HepG2 (cell line): ENCODE results near the gene EIF2B1. TPM values are rescaled to one million over a fixed set of nuclear protein-coding genes. Genes with fewer than 3 reads are reported as not detected.

Source experiments
- ETV5 ChIP-seq: IDR thresholded peaks from 2 replicates; pipeline ENCODE4 v1.6.1; 2018; ENCODE audit warnings: missing biosample characterization, missing genetic modification reagents, inconsistent platforms, borderline replicate concordance
- MED1 ChIP-seq: sonication (generic); formaldehyde crosslinking; IDR thresholded peaks from 2 replicates; pipeline ENCODE4 v1.4.0; 2020; ENCODE audit warnings: missing genetic modification reagents
- PTBP1 ChIP-seq: fragments of 200-400 bp; formaldehyde crosslinking; IDR thresholded peaks from 2 replicates; pipeline ENCODE4 v1.6.1; 2018; ENCODE audit warnings: low read length, low read depth; ENCODE audit not compliant: poor library complexity, severe bottlenecking
- ZNF775 ChIP-seq: sonication (generic); formaldehyde crosslinking; IDR thresholded peaks from 2 replicates; pipeline ENCODE4 v1.4.0; 2020; ENCODE audit warnings: missing genetic modification reagents, mild to moderate bottlenecking, moderate library complexity, borderline replicate concordance
- polyA plus RNA-seq, 8 experiments: library from polyadenylated mRNA; depleted of rRNA in 3 of 8; stranded (reverse) in 7 of 8; unstranded in 1 of 8; fragments of >200 nt; fragmentation: Illumina TruSeq in 4 of 8; extraction: Trizol in 4 of 8; gene quantifications; 2 replicates each; pipeline versions ENCODE4 v1.2.1 to v1.2.3, GENCODE V29; 2011 to 2016; ENCODE audit warnings: low read depth in 4 of 8, missing spikeins in 1 of 8, mixed read lengths in 1 of 8; ENCODE audit not compliant: insufficient read depth in 1 of 8
- total RNA-seq, 5 experiments: library from RNA; depleted of rRNA; stranded (reverse); fragments of >200 nt; fragmentation: Illumina TruSeq; extraction: Trizol; gene quantifications; 2 replicates each; pipeline ENCODE4 v1.2.3, GENCODE V29; 2016; ENCODE audit warnings: low read depth in 1 of 5
- TF ChIP-seq, protein P1 (sequence below): sonication (generic); formaldehyde crosslinking; IDR thresholded peaks from 2 replicates; pipeline ENCODE4 v1.5.0; 2020; ENCODE audit warnings: mild to moderate bottlenecking, missing genetic modification reagents
- TF ChIP-seq, protein P2 (sequence below): IDR thresholded peaks from 2 replicates; pipeline ENCODE4 v1.6.1; 2016; ENCODE audit warnings: low read depth
- TF ChIP-seq, protein P3 (sequence below), 2 experiments: sonication (generic) in 1 of 2; formaldehyde crosslinking in 1 of 2; IDR thresholded peaks; 2 replicates each; pipeline versions ENCODE4 v1.6.1 to v1.9.0; 2014 to 2022; ENCODE audit warnings: antibody characterized with exemption in 1 of 2, borderline replicate concordance in 1 of 2, inconsistent platforms in 1 of 2, low read depth in 1 of 2, missing genetic modification reagents in 1 of 2

Gene EIF2B1
- total and polyA plus RNA-seq, 2 of the 13 experiments (the other 11 are each of a cell fraction or from before 2014, with no cell fraction given), result 18.7 to 37.4 TPM

DNA sequence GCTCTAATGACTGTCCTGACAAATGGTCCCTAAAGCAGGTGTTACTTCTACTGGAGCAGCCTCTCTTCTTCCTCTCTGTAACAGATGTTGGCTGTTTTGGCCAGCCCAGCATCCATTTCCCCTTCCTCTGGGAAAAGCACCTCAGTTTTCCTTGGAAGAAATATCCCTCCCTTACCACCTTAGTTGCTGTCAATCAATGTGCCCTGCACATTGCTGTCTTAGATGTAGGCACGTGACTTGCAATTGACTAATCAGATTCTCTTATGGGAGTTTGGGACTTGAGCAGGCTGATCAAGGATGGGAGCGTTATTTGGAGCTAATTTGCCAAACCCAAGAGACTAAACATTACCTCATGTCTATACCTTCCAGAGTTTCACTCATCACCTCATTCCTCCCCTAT lies 61.1 kb downstream of the EIF2B1 start (continued):
- TF ChIP-seq PTBP1 (no peak), ZNF775 (CRISPR knock-in tag) (no peak), MED1 (CRISPR knock-in tag) (no peak), ETV5 (CRISPR knock-in tag) (no peak)
- TF ChIP-seq, protein P1, sequence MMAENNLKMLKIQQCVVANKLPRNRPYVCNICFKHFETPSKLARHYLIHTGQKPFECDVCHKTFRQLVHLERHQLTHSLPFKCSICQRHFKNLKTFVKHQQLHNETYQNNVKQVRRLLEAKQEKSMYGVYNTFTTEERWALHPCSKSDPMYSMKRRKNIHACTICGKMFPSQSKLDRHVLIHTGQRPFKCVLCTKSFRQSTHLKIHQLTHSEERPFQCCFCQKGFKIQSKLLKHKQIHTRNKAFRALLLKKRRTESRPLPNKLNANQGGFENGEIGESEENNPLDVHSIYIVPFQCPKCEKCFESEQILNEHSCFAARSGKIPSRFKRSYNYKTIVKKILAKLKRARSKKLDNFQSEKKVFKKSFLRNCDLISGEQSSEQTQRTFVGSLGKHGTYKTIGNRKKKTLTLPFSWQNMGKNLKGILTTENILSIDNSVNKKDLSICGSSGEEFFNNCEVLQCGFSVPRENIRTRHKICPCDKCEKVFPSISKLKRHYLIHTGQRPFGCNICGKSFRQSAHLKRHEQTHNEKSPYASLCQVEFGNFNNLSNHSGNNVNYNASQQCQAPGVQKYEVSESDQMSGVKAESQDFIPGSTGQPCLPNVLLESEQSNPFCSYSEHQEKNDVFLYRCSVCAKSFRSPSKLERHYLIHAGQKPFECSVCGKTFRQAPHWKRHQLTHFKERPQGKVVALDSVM, result no peak
- TF ChIP-seq, protein P2, sequence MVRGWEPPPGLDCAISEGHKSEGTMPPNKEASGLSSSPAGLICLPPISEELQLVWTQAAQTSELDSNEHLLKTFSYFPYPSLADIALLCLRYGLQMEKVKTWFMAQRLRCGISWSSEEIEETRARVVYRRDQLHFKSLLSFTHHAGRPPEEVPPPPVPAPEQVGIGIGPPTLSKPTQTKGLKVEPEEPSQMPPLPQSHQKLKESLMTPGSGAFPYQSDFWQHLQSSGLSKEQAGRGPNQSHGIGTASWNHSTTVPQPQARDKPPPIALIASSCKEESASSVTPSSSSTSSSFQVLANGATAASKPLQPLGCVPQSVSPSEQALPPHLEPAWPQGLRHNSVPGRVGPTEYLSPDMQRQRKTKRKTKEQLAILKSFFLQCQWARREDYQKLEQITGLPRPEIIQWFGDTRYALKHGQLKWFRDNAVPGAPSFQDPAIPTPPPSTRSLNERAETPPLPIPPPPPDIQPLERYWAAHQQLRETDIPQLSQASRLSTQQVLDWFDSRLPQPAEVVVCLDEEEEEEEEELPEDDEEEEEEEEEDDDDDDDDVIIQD (CRISPR knock-in tag), result no peak
- TF ChIP-seq, protein P3, sequence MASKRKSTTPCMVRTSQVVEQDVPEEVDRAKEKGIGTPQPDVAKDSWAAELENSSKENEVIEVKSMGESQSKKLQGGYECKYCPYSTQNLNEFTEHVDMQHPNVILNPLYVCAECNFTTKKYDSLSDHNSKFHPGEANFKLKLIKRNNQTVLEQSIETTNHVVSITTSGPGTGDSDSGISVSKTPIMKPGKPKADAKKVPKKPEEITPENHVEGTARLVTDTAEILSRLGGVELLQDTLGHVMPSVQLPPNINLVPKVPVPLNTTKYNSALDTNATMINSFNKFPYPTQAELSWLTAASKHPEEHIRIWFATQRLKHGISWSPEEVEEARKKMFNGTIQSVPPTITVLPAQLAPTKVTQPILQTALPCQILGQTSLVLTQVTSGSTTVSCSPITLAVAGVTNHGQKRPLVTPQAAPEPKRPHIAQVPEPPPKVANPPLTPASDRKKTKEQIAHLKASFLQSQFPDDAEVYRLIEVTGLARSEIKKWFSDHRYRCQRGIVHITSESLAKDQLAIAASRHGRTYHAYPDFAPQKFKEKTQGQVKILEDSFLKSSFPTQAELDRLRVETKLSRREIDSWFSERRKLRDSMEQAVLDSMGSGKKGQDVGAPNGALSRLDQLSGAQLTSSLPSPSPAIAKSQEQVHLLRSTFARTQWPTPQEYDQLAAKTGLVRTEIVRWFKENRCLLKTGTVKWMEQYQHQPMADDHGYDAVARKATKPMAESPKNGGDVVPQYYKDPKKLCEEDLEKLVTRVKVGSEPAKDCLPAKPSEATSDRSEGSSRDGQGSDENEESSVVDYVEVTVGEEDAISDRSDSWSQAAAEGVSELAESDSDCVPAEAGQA (IDR thresholded peaks at IDR 0.05; ENCODE audit: low read depth), result no peak
- TF ChIP-seq, protein P3 (CRISPR knock-in tag; IDR thresholded peaks at IDR 0.05; ENCODE audit: borderline replicate concordance), result no peak
